WTC11 (cell line): Measurements from ENCODE around the gene OR14J1.

Experiments used
- AFF4 ChIP-seq: sonication (generic); formaldehyde crosslinking; IDR thresholded peaks from 2 replicates; pipeline ENCODE4 v1.8.1; 2023; ENCODE audit warnings: mild to moderate bottlenecking, missing genetic modification reagents, borderline replicate concordance
- ATF2 ChIP-seq: sonication (generic); formaldehyde crosslinking; IDR thresholded peaks from 2 replicates; pipeline ENCODE4 v1.8.1; 2022; ENCODE audit warnings: low read depth, missing genetic modification reagents, borderline replicate concordance
- CREM ChIP-seq: sonication (generic); formaldehyde crosslinking; IDR thresholded peaks from 2 replicates; pipeline ENCODE4 v1.8.1; 2022; ENCODE audit warnings: mild to moderate bottlenecking, missing genetic modification reagents, moderate library complexity
- CTCF ChIP-seq: fragments of 200-600 bp; IDR thresholded peaks from 2 replicates; pipeline ENCODE4 v1.8.0; 2022; ENCODE audit warnings: antibody characterized with exemption
- E2F4 ChIP-seq: sonication (generic); formaldehyde crosslinking; IDR thresholded peaks from 2 replicates; pipeline ENCODE4 v1.8.1; 2022; ENCODE audit warnings: low read depth, mild to moderate bottlenecking, moderate library complexity, missing genetic modification reagents, borderline replicate concordance
- FOXP1 ChIP-seq: sonication (generic); formaldehyde crosslinking; IDR thresholded peaks from 2 replicates; pipeline ENCODE4 v1.8.0; 2022; ENCODE audit warnings: missing genetic modification reagents, mild to moderate bottlenecking, moderate library complexity, borderline replicate concordance
- JUN ChIP-seq: sonication (generic); formaldehyde crosslinking; IDR thresholded peaks from 2 replicates; pipeline ENCODE4 v1.8.0; 2023; ENCODE audit warnings: mild to moderate bottlenecking, missing genetic modification reagents
- MXD4 ChIP-seq: fragments of 250-450 bp; sonication (Bioruptor Pico); IDR thresholded peaks from 2 replicates; pipeline ENCODE4 v1.8.0; 2021; ENCODE audit warnings: mild to moderate bottlenecking, moderate library complexity, borderline replicate concordance
- NR3C1 ChIP-seq: sonication (generic); formaldehyde crosslinking; conservative IDR thresholded peaks from 2 replicates; pipeline ENCODE4 v1.8.1; 2023; ENCODE audit warnings: low read depth, mild to moderate bottlenecking, missing genetic modification reagents
- SMAD3 ChIP-seq: sonication (generic); formaldehyde crosslinking; IDR thresholded peaks from 2 replicates; pipeline ENCODE4 v1.8.0; 2022; ENCODE audit warnings: missing genetic modification reagents, mild to moderate bottlenecking, borderline replicate concordance
- SP1 ChIP-seq: sonication (generic); formaldehyde crosslinking; conservative IDR thresholded peaks from 2 replicates; pipeline ENCODE4 v1.8.1; 2022; ENCODE audit warnings: missing genetic modification reagents
- ZBTB43 ChIP-seq: sonication (generic); formaldehyde crosslinking; IDR thresholded peaks from 2 replicates; pipeline ENCODE4 v1.8.1; 2023; ENCODE audit warnings: mild to moderate bottlenecking, missing genetic modification reagents
- ZMAT4 ChIP-seq: fragments of 250-450 bp; sonication (Bioruptor Pico); IDR thresholded peaks from 2 replicates; pipeline ENCODE4 v1.9.0; 2021; ENCODE audit warnings: mild to moderate bottlenecking

GRCh38 chr6:29355603-29356002, 54.1 kb downstream of the OR14J1 start:
- TF ChIP-seq NR3C1 (CRISPR knock-in tag) (no peak), E2F4 (CRISPR knock-in tag) (no peak), SMAD3 (CRISPR knock-in tag) (no peak), ATF2 (CRISPR knock-in tag) (no peak), JUN (CRISPR knock-in tag) (no peak), SP1 (CRISPR knock-in tag) (no peak), FOXP1 (CRISPR knock-in tag) (no peak), MXD4 (CRISPR knock-in tag) (no peak), CTCF (no peak), ZMAT4 (CRISPR knock-in tag) (no peak), ZBTB43 (CRISPR knock-in tag) (no peak), AFF4 (no peak), CREM (CRISPR knock-in tag) (no peak)
